ENCODE results near the gene ORAI3. TPM values are rescaled to one million over a fixed set of nuclear protein-coding genes. Genes with fewer than 3 reads are reported as not detected.

The ORAI3 gene
- total and polyA plus RNA-seq, 2 of the 13 experiments (the other 11 are each of a cell fraction or from before 2014, with no cell fraction given), result 11.4 to 32.0 TPM

- TF ChIP-seq ZNF577 (CRISPR knock-in tag; IDR thresholded peaks at IDR 0.05; ENCODE audit: borderline replicate concordance, low read depth) (no peak), ZNF3 (CRISPR knock-in tag; IDR thresholded peaks at IDR 0.05) (peak; percentile 66; the same call in 1 of the 2 replicates), ZBTB37 (CRISPR knock-in tag; IDR thresholded peaks at IDR 0.05) (no peak), ZNF672 (CRISPR knock-in tag; IDR thresholded peaks at IDR 0.05) (no peak), ZNF18 (CRISPR knock-in tag; IDR thresholded peaks at IDR 0.05; ENCODE audit: insufficient replicate concordance) (peak; percentile 84), ZBTB33 (CRISPR knock-in tag; IDR thresholded peaks at IDR 0.05) (no peak), NR2F1 (CRISPR knock-in tag; IDR thresholded peaks at IDR 0.05) (no peak), ZNF331 (CRISPR knock-in tag; IDR thresholded peaks at IDR 0.05) (no peak), KMT2B (CRISPR knock-in tag; IDR thresholded peaks at IDR 0.05) (peak; percentile 45; the same call in 1 of the 2 replicates), EZH2 (conservative IDR thresholded peaks at IDR 0.05; ENCODE audit: low read depth, low read length) (no peak), PRPF4 (IDR thresholded peaks at IDR 0.05; ENCODE audit: low read depth, low read length, poor library complexity, severe bottlenecking) (no peak), RXRA (CRISPR knock-in tag; IDR thresholded peaks at IDR 0.05) (peak; percentile 62; the same call in 1 of the 2 replicates), ZNF160 (CRISPR knock-in tag; IDR thresholded peaks at IDR 0.05) (no peak; the same call in 1 of the 2 replicates), KAT8 (CRISPR knock-in tag; IDR thresholded peaks at IDR 0.05) (peak; percentile 75), NKX3-1 (CRISPR knock-in tag; IDR thresholded peaks at IDR 0.05) (no peak), E2F5 (CRISPR knock-in tag; conservative IDR thresholded peaks at IDR 0.05) (no peak), HOXA9 (CRISPR knock-in tag; IDR thresholded peaks at IDR 0.05; ENCODE audit: borderline replicate concordance) (no peak), MXI1 (IDR thresholded peaks at IDR 0.05; ENCODE audit: borderline replicate concordance, low read depth, low read length) (peak; percentile 78; the same call in 1 of the 3 replicates), PITX1 (CRISPR knock-in tag; IDR thresholded peaks at IDR 0.05) (no peak; the same call in 1 of the 2 replicates), TFDP2 (CRISPR knock-in tag; IDR thresholded peaks at IDR 0.05) (peak; percentile 37; the same call in 1 of the 2 replicates), TCF7 (IDR thresholded peaks at IDR 0.05; ENCODE audit: low read depth) (no peak), MEIS1 (CRISPR knock-in tag; IDR thresholded peaks at IDR 0.05; ENCODE audit: borderline replicate concordance) (peak; percentile 74; the same call in 1 of the 2 replicates), FOSL1 (CRISPR knock-in tag; IDR thresholded peaks at IDR 0.05; ENCODE audit: borderline replicate concordance) (no peak), MIER2 (CRISPR knock-in tag; IDR thresholded peaks at IDR 0.05) (0 out of 2 replicates have a peak, but pooled peaks have one; percentile 31)
Measured at GRCh38 chr16:30921748-30922419, 27.0 kb upstream of the ORAI3 start (continued).
